Measurements from ENCODE around the gene IL1RAPL1.
A peak's percentile ranks its signal among the peaks of the same experiment; 100 is the strongest.
"Not testable (repeated sequence)": the region's sequence is repeated elsewhere in the genome, so short reads cannot be mapped to it uniquely, and the experiment has no call there.

Gene IL1RAPL1

DNA sequence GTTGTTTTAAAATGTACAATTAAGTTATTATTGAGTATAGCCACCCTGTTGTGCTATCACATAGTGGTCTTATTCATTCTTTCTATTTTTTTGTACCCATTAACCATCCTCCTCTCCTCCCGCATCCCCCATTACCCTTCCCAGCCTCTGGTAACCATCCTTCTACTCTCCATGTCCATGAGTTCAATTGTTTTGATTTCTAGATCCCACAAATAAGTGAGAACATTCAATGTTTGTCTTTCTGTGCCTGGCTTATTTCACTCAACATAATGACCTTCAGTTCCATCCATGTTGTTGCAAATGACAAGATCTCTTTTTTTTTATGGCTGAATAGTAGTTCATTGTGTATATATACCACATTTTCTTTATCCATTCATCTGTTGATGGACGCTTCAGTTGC, 179.3 kb downstream of the IL1RAPL1 start:
- DNase-seq (ENCODE audit: low spot score); FAIRE-seq: not testable (repeated sequence)

DNA sequence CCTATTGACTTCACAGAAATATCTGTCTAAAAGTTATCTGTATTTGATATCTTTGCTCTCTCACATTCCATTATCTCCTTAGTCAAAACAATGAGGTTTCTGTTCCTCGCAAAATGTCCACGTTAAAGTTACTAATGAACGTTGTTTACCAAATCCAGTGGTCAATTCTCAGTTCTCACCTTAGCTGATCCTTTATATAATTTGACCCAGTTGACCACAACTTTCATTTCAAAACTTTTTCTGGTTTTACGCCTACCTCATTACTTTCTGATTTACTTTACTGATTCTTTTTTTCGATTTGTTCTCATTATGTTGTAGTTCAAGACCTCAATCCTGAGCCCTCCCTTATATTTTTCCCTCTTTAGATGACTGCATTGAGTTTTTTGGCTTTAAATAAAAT, 186.6 kb downstream of the IL1RAPL1 start:
- FAIRE-seq (no peak), DNase-seq (ENCODE audit: low spot score) (no peak)

DNA sequence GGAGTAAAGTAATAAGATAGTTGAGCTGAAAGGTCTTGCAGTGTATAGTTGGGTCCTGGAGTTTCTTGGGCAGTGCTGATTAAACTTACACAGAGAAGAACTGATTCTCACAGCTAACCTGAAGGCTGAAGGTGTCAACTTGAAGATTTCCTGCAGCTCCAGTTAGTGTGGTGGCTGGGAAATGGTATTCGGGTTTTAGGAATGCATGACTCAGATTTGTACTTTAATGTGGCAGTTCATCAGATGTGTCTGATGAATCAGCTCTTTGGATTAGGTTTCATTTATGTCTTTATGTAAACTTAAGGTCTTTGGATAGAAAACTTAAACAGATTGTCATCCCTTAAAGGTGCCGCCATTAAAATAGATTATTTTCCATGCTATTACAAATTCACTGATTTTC, 200.0 kb downstream of the IL1RAPL1 start:
- FAIRE-seq = no peak
- DNase-seq (ENCODE audit: low spot score) = peak; percentile 22

DNA sequence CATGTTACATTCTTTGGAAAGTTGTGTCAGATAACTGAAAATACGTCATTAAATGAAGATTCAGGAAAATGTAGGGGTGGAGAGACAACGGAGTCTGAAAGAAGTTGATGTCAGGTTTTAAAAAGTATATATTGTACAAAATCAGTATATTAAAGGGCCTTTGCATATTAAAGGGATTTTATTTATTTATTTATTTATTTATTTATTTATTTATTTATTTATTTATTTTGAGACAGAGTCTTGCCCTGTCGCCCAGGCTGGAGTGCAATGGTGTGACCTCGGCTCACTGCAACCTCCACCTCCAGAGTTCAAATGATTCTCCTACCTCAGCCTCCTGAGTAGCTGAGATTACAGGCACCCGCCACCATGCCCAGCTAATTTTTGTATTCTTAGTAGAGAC, 213.4 kb downstream of the IL1RAPL1 start:
- not testable (repeated sequence) for FAIRE-seq; DNase-seq (ENCODE audit: low spot score)

DNA sequence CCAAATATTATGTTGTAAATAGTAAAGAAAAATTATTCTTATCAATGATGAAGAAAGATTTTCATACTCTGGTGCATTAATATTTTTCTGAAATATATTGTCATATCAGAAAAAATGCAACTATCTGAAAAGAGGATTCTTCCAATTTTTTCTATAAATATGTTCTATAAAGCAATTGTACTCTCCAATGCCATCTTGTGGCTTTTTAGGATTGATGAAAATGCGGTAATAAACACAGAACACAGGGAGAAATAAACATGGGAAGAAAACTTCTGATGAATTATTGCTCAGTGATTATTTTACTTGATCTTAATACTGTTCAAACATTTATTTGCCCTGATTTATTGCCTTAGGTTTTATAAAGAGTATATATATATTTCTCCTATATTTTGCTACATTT, 215.4 kb downstream of the IL1RAPL1 start:
- FAIRE-seq (no peak), DNase-seq (ENCODE audit: low spot score) (no peak)

DNA sequence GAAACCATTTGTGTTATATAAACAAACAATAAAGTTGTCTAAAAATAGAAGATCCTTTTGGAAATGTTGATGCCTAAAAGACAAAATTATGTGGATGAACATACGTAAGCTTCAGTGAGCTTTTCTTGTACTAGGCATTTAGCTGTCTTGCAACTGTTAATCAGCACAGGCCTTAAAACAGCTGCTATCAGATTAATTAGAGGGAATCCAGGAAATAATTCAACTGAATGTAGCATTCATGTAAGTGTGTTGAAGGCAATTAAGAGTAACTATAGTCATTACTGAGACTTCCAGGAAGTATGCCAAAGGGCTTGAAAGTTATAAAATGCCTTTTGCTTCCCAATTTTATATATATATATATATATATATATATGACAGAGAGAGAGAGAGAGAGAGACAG, 248.7 kb downstream of the IL1RAPL1 start:
- no peak for FAIRE-seq
- DNase-seq (ENCODE audit: low spot score) = no peak

DNA sequence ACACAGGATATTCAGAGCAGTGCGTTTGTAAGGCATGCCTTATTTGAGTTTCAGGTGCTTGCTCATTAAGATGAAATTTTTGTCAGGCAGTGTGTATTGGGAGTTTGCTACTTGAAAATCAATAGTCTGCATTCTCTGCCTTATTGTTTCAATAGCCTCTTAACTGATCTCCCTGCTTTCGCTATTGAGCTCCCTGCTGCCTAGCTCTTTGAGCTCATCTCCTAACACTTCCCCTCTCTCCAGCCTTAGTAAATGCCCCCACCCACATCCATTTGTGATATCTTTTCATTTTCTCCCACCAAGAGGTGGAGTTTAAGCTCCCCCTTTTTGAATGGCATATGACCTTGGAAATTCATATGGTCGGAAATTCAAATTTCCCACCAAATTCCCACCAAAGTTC, 256.6 kb downstream of the IL1RAPL1 start:
- FAIRE-seq (no peak), DNase-seq (ENCODE audit: low spot score) (no peak)

DNA sequence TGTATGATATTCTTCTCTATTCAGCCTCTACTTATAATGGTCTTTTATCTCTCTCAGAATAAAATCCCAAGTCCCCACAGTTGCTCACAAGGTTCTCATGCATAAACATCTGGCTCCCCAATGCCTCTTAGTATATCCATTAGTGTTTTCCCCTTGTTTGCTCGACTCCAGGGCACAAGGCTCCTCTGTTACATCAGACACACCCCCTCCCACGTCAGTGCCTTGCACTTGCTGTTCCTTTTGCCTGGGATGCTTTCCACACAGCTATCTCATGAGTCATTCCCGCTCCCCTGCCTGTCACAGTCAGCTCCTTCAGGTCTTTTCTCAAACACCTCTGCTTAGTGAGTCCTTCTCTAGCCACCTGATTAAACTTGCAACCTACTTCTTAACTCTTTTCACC, 260.2 kb downstream of the IL1RAPL1 start:
- DNase-seq (ENCODE audit: low spot score) (peak; percentile 18), FAIRE-seq (no peak)

DNA sequence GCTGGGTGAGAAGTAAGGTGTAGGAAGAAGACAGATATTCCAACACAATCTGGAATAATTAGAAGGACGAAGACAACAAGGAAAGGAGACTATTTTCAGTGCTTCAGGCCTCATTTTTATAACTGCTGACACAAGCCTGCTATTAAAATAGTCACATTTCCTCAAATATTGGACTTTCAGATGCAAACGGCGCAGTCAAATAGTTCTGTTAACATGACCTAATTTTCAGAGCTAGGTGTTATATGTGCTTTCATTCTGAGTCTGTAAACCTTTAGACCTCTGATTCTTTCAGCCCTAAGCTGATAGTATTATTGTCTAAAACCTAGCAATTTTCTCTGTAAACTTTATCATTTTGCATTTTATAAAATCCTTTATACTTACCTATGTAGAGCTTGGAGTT, 261.5 kb downstream of the IL1RAPL1 start:
- FAIRE-seq (no peak), DNase-seq (ENCODE audit: low spot score) (no peak)

DNA sequence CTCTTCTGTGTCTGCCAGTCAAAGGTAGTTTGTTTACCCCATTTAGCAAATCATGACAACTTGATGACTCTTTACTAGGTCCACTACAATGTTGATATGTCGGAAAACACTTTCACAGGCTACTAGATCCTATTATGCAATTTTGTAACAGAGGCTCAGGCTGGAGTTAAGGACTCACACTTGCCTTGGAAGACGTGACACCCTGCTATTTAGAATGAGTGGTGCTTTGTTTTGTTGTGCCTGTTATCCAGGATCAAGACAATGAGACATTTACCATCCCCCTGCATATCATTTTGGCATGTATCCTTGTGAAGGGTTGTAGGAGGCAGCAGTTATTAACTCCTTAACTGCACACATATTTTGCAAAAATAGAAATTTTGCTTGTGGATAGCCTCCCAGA, 263.7 kb downstream of the IL1RAPL1 start:
- FAIRE-seq (no peak), DNase-seq (ENCODE audit: low spot score) (no peak)

DNA sequence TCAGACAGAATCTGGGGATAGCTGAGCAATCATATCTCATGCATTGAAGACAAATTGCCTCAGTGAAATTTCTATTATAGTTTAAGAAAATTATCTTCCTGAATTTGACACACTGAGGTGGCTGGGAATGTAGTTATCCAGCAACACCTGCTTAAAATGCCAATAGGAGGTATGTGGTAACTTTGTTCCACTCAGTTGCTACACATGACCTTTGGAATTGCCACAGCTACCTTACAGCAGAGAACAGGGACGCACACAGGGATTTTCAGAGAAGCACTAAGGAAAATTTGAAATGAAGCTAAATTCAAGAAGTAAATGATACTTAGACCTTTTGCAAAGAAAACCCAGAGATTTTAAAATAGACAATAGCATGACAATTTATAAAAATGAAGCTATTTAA, 264.6 kb downstream of the IL1RAPL1 start:
- no peak for FAIRE-seq
- no peak for DNase-seq (ENCODE audit: low spot score)

DNA sequence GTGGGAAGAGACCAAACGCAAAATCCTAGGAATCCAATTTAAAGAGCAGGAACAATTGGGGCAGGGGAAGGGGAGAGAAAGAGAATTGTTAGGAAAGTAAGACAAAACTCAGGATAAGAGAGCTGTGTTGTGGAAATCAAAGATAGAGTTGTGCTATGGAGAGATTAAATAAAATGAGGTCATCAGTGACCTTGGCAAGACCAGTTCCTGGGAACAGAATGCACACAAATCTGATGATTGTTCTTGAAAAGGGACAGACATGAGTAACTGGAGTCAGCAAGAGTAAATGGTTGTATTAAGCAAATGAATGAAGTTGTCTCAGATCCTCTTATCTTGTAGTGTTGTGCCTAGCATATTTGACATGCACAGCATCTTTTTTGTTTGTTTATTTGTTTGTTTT, 267.4 kb downstream of the IL1RAPL1 start:
- no peak for FAIRE-seq

DNA sequence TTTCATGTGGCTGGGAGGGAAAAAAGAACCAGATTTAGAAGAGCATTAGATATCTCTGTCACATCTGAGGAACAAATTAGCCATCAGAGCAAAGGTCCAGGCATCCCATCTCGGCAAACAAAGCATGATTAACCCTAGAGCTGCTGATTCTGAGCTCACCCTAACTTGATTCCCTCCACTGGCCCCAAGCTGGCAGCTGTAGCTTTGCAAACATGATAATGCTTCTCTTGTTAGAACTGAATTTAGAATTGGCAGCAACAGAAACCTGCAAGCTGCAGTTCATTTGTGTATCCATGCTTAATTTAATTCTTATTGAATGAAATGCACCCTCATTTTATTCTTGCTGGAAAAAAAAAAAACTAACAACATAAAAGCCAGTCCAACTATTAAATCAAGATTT, 289.2 kb downstream of the IL1RAPL1 start:
- DNase-seq (ENCODE audit: low spot score) (no peak), FAIRE-seq (no peak)

More for the DNA sequence above, 267.4 kb downstream of the IL1RAPL1 start:
- DNase-seq (ENCODE audit: low spot score) = no peak

DNA sequence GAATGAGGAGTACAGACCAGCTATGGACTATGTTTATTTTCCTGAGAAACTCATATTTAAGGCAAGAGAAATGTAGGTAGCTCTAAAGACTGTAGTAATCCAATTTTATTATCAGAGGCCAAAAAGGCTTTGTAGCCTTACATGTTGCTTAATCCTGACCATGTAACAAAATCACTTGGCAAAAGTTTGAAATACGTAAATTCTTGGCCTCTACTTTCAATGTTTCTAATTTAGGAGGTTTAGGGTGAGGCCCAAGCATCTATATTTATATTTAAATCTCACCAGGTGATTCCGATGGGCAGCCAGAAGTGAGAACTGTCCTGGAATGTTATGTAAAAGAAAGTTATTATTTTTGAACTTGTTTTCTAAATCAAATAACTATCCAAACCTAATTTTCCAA, 289.7 kb downstream of the IL1RAPL1 start:
- no peak for FAIRE-seq
- no peak for DNase-seq (ENCODE audit: low spot score)

DNA sequence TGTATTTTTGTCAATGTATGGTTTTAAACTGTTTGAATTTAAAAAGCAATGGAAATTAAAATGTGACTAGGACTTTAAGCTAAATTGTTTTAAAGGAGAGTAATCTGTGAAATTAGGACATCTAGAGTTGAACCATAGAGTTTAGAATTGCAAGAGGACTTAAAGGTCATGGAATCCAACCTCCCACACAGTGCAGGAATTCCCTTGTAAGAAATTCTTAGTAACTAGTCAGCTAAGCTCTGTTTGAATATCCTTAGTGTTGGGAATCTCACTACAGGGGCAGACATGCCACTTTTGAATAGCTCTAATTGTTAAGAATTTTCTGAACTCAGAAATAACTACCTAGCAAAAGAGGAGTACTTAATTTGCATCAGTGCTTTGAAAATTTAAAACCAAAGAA, 292.9 kb downstream of the IL1RAPL1 start:
- DNase-seq (ENCODE audit: low spot score) (no peak), FAIRE-seq (no peak)

DNA sequence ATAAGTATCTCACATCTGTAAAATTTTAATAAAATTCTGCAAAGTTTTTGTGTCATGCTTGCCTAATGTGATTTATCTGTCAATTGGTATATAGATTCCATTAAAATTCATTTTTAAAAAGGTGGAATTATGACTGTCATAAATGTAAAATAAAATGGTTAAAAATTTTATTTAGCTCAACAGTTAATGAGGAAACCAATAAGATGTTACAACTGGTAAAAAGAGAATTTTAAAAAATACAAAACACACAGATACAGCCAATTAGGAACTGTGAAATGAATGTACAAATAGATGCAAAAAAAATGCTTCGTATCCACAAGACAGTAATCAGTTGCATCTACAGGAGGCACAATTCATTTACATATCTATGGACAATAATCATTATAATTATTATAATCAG, 297.6 kb downstream of the IL1RAPL1 start:
- no peak for DNase-seq (ENCODE audit: low spot score)
- FAIRE-seq = no peak

DNA sequence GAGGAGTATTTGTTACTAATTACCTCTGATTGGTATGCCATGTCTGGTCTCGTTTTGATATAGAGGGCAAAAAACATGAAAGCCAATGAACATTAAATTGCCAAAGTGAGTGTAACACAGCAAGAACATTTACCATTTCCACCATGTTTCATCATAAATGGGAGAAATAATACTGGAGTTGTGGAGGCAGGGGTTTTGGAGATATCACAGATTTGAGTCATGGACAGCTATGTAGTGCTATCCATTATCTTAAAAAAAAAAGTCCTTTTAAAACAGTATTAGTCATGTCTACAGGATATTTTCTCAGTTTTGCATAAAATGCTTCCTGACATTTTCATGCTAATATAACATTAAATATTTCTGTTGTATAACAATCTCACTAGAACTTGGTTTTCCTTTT, 301.2 kb downstream of the IL1RAPL1 start:
- FAIRE-seq (no peak), DNase-seq (ENCODE audit: low spot score) (no peak)

DNA sequence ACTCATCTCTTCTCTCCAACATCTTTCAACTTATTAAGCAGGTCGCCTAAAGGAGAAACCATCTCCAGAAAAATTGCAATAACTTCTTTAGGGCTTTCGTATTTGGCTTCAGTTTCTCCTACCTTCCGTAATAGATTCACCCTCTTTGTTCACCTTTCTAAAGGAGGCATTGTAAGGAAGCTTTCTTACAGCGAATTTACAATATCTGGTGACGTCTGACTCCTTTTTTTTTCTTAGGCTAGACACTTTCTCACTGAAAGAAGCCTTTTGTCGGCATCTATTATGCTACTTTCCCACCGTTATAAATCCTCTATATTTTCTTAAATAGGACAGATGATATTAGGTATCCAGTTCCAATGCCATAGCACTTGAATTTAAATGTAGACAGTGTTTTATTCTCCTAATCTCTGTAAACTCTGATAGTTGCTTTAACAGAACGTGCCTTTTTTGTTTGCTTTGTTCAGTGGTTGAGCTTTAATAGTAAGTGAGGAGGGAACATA, 302.4 kb downstream of the IL1RAPL1 start:
- FAIRE-seq (no peak), DNase-seq (ENCODE audit: low spot score) (no peak)

DNA sequence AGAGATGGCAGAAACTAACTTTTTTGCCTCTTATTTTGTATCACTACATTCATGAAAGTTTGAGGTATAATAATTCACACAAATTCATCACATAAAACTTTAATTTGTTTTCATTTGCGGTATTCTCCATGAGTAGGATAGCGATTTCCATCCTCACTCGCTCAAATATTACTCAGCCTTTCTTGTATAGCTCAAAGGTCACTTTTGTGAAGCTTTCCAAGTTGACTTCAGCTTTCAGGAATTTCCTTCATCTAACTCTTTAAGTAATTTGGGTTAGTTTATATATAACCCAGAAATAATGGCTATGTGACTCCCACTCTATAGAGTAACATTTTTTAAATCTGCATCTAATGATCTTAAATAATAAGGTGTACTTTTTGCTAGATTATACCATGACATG, 314.4 kb downstream of the IL1RAPL1 start:
- no peak for FAIRE-seq

DNA sequence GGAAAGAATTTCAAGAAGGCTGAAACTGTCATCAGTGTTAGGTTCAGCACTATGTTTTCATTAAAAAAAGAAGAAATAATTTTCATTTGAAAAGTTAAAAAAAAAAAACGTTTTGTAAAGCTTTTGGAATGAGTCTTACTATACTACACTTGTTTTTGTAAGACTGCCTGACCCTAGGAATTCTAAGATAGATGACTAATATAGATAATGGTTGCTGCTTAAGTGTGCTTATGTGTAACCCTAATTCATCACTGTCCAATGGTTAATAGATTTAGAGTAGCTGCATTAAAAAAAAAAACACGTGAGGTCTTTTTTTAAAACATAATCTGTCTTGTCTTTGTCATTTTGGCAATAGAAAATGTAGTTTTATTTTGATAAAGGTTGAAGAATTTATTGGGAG, 323.2 kb downstream of the IL1RAPL1 start:
- FAIRE-seq (no peak), DNase-seq (ENCODE audit: low spot score) (no peak)

More for the DNA sequence above, 314.4 kb downstream of the IL1RAPL1 start:
- no peak for DNase-seq (ENCODE audit: low spot score)

DNA sequence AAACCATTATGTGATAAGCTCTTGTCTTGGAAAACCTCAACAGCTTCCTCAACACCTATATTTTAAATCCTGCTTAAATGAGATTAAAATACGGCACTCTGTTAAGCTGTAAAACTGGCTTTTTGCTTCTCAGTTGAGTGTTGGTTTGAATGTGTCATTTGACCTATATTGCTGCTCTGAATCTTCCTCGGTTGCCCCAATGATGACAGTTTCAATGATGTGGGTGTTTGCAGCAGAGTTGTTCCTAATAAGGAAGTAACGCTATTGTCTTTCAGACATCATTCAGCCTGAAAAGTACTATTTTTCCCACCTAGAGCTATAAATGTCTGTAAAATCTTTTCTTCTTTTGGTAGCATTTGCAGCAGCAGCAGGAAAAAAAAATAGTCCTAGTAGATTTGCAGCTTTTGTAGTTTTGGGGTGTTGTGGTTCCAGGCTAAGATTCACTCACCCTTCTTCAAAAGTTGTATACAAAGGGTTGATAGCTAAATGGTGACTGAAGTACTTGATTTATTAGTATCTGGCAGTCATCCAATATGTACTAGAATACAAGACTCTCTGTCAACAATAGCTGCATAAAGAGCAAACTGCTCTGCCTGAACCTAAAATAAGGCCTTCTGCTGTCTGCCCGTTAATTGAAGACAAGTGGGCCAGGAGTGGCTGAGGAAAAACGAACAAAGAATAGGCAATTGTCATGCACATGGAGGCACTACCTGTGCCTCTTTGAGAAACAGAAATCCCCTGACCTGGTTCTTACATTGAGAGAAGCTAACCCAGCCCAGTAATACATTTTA, 333.1 kb downstream of the IL1RAPL1 start:
- FAIRE-seq (no peak), DNase-seq (ENCODE audit: low spot score) (no peak)

DNA sequence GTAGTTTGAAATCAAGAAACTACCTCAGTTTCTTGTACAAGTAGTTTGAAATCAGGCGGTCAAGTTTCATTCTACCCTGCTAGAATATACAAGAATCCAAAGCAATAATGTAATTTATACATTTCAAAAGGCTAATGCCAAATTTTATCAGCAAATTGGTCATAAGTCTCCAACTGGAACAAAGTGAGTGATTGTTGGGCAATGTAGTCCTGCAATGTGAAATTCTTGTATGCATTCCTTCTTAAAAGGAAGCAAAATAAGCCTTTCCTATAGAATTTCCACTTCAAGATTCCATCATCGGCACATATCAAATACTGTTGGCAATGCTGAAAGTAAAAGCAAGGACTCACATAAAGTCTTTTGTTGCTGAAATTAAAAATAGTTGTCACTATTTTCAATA, 334.9 kb downstream of the IL1RAPL1 start:
- no peak for FAIRE-seq

DNA sequence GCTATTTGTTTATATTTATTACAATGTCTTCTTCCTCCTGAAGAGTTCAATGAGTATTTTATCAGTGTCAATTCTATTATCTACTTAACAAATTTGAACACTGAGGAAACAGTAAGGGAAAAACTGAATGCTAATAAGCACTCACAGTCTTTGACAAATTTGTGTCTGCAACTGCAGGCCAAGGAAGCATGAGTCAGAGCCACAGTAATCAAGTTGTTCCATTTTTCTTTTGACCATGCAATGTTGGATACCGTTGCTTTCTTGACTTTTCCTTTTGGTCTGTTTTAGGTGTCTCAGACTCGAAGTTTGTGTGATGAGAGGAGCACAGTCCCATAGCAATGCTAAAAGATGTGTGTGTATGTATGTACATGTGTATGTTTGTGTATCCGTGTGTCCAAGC, 359.6 kb downstream of the IL1RAPL1 start:
- no peak for FAIRE-seq
- DNase-seq (ENCODE audit: low spot score) = no peak

More for the DNA sequence above, 334.9 kb downstream of the IL1RAPL1 start:
- no peak for DNase-seq (ENCODE audit: low spot score)
